GM23338 (cell line): ENCODE data around the gene CFLAR. TPM values are rescaled to one million over a fixed set of nuclear protein-coding genes. Genes with fewer than 3 reads are reported as not detected.

ENCODE experiments used
- ATAC-seq: fragments of 200-7000 bp; cut with Tn5 transposase; 3 replicates; pipeline ENCODE4 v1.9.1; 2020
- DNase-seq: peaks from one replicate; pipeline ENCODE4 v3.0.0-alpha.2; 2015; ENCODE audit warnings: low spot score
- H2AFZ ChIP-seq: fragments of 200-600 bp; sonication (generic); 2 replicates; pipeline ENCODE4 v1.8.0; 2016; ENCODE audit warnings: antibody characterized with exemption, mild to moderate bottlenecking, moderate library complexity
- H3F3A ChIP-seq: fragments of 200-600 bp; sonication (generic); replicated peaks from 2 replicates; pipeline ENCODE4 v1.8.0; 2017; ENCODE audit warnings: antibody characterized with exemption, mixed run types, low read depth
- H3K27ac ChIP-seq: fragments of 200-600 bp; sonication (generic); 2 replicates; pipeline ENCODE4 v1.6.1; 2016; ENCODE audit warnings: low read depth
- H3K27me3 ChIP-seq: fragments of 200-600 bp; sonication (generic); 2 replicates; pipeline ENCODE4 v1.8.0; 2016; ENCODE audit warnings: mild to moderate bottlenecking, mixed run types, moderate library complexity; ENCODE audit not compliant: insufficient read depth
- H3K36me3 ChIP-seq: fragments of 200-600 bp; sonication (generic); 2 replicates; pipeline ENCODE4 v1.8.0; 2016; ENCODE audit warnings: mild to moderate bottlenecking; ENCODE audit not compliant: insufficient read depth
- H3K4me1 ChIP-seq: fragments of 200-600 bp; sonication (generic); 2 replicates; pipeline ENCODE4 v1.8.0; 2016; ENCODE audit warnings: mild to moderate bottlenecking, moderate library complexity; ENCODE audit not compliant: insufficient read depth
- H3K4me2 ChIP-seq: fragments of 200-600 bp; sonication (generic); 2 replicates; pipeline ENCODE4 v1.7.1; 2017; ENCODE audit warnings: mixed run types
- H3K4me3 ChIP-seq: fragments of 200-600 bp; sonication (generic); 2 replicates; pipeline ENCODE4 v1.6.1; 2016; ENCODE audit warnings: mixed run types
- H3K79me2 ChIP-seq: fragments of 200-600 bp; sonication (generic); replicated peaks from 2 replicates; pipeline ENCODE4 v1.8.0; 2017; ENCODE audit warnings: mild to moderate bottlenecking; ENCODE audit not compliant: insufficient read depth
- H3K9me2 ChIP-seq: fragments of 200-600 bp; sonication (generic); 2 replicates; pipeline ENCODE4 v1.8.0; 2017; ENCODE audit not compliant: insufficient read depth
- H4K20me1 ChIP-seq: fragments of 200-600 bp; sonication (generic); replicated peaks from 2 replicates; pipeline ENCODE4 v1.8.0; 2017; ENCODE audit warnings: mild to moderate bottlenecking; ENCODE audit not compliant: insufficient read depth
- H3K27ac Mint-ChIP-seq: 2 replicates; pipeline ENCODE4 v1.8.0; 2020; ENCODE audit warnings: inconsistent platforms, mild to moderate bottlenecking, moderate library complexity, mixed read lengths
- H3K27me3 Mint-ChIP-seq: 3 replicates; pipeline ENCODE4 v1.8.0; 2022; ENCODE audit warnings: low read depth, mild to moderate bottlenecking, moderate library complexity, mixed read lengths, inconsistent platforms; ENCODE audit not compliant: insufficient read depth, poor library complexity
- H3K36me3 Mint-ChIP-seq: 3 replicates; pipeline ENCODE4 v1.8.0; 2021; ENCODE audit warnings: low read depth, mild to moderate bottlenecking, inconsistent platforms, moderate library complexity, mixed read lengths
- H3K4me1 Mint-ChIP-seq: 3 replicates; pipeline ENCODE4 v1.8.0; 2020; ENCODE audit warnings: mild to moderate bottlenecking, inconsistent platforms, mixed read lengths
- H3K4me3 Mint-ChIP-seq: 3 replicates; pipeline ENCODE4 v1.8.0; 2021; ENCODE audit warnings: moderate library complexity, mild to moderate bottlenecking, inconsistent platforms, mixed read lengths
- H3K9me3 Mint-ChIP-seq: 3 replicates; pipeline ENCODE4 v1.8.0; 2020; ENCODE audit warnings: moderate library complexity, mild to moderate bottlenecking, inconsistent platforms, mixed read lengths
- CREB1 ChIP-seq: fragments of 250-450 bp; sonication (Bioruptor Pico); IDR thresholded peaks from 2 replicates; pipeline ENCODE4 v1.5.0; 2020; ENCODE audit warnings: low read depth, mild to moderate bottlenecking, moderate library complexity
- EZH2phosphoT487 ChIP-seq: fragments of 200-600 bp; sonication (generic); IDR thresholded peaks from one replicate; pipeline ENCODE4 v1.8.1; 2018; ENCODE audit warnings: antibody characterized with exemption; ENCODE audit not compliant: unreplicated experiment
- JUNB ChIP-seq: IDR thresholded peaks from one replicate; pipeline ENCODE4 v1.6.1; 2016; ENCODE audit warnings: antibody characterized with exemption; ENCODE audit not compliant: unreplicated experiment
- POLR2AphosphoS5 ChIP-seq: IDR thresholded peaks from 2 replicates; pipeline ENCODE4 v1.6.1; 2016; ENCODE audit warnings: antibody characterized with exemption, low read depth
- STAT1 ChIP-seq: IDR thresholded peaks from one replicate; pipeline ENCODE4 v1.6.1; 2016; ENCODE audit warnings: antibody characterized with exemption; ENCODE audit not compliant: unreplicated experiment
- ZNF114 ChIP-seq: fragments of 250-450 bp; sonication (Bioruptor Pico); IDR thresholded peaks from 2 replicates; pipeline ENCODE4 v1.5.0; 2020; ENCODE audit warnings: mild to moderate bottlenecking, moderate library complexity
- ZNF331 ChIP-seq: fragments of 250-450 bp; sonication (Bioruptor Pico); IDR thresholded peaks from 2 replicates; pipeline ENCODE4 v1.5.0; 2020; ENCODE audit warnings: low read depth, mild to moderate bottlenecking, moderate library complexity
- ZNF462 ChIP-seq: fragments of 250-450 bp; sonication (Bioruptor Pico); IDR thresholded peaks from 2 replicates; pipeline ENCODE4 v1.5.0; 2020; ENCODE audit warnings: mild to moderate bottlenecking, moderate library complexity
- polyA plus RNA-seq: library from polyadenylated mRNA; unstranded; fragments of >200 nt; fragmentation: Nextera tagmentation; extraction: Ambion mirVana; gene quantifications from 2 replicates; pipeline ENCODE4 v1.2.1, GENCODE V29; 2016
- total RNA-seq: library from RNA; depleted of rRNA; stranded (reverse); fragments of >200 nt; shearing (Covaris generic); gene quantifications from 2 replicates; pipeline ENCODE4 v1.2.3, GENCODE V29; 2014

CFLAR gene
- total and polyA plus RNA-seq, 2 experiments from 2014 or later: 10.1 to 15.1 TPM

GRCh38 chr2:201172279-201172678, 56.3 kb downstream of the CFLAR start (continued):
- TF ChIP-seq ZNF462 (CRISPR knock-in tag) (no peak), POLR2AphosphoS5 (no peak), CREB1 (no peak), ZNF114 (CRISPR knock-in tag) (no peak), STAT1 (no peak)

- Mint-ChIP-seq H3K27me3 (peaks cover 11% of the 10 kb centered on the region), H3K36me3 (peaks cover 11% of the 10 kb centered on the region), H3K4me1 (peaks cover 16% of the 10 kb centered on the region), H3K4me3 (no peak overlapping the region), H3K27ac (peak overlapping the region; percentile 72), H3K9me3 (peaks cover 24% of the 10 kb centered on the region)
- Histone ChIP-seq H3K27me3 (no peaks in the 10 kb centered on the region), H4K20me1 (no peaks in the 10 kb centered on the region), H3K79me2 (no peaks in the 10 kb centered on the region), H3K36me3 (no peaks in the 10 kb centered on the region), H3K9me2 (no peaks in the 10 kb centered on the region), H3K4me2 (peak overlapping the region; percentile 2; the same call in 1 of the 2 replicates), H3K4me3 (no peak overlapping the region), H3K27ac (0 out of 2 replicates have a peak overlapping the region, but pooled peaks have one; percentile 1), H3K4me1 (peaks cover 15% of the 10 kb centered on the region), H2AFZ (no peak overlapping the region), H3F3A (peaks cover 3% of the 10 kb centered on the region; the same call in 1 of the 2 replicates)
- DNase-seq (peak; percentile 44), ATAC-seq (peak; percentile 68)
- TF ChIP-seq ZNF114 (CRISPR knock-in tag): no peak
- no peak for TF ChIP-seq EZH2phosphoT487
- TF ChIP-seq ZNF462 (CRISPR knock-in tag): 0 out of 2 replicates have a peak, but pooled peaks have one; percentile 49
- no peak for TF ChIP-seq JUNB
- no peak for TF ChIP-seq ZNF331 (CRISPR knock-in tag)
- no peak for TF ChIP-seq CREB1
Measured at GRCh38 chr2:201174687-201175086, 58.7 kb downstream of the CFLAR start.
